MM.1S (cell line): ENCODE data around the gene FMN1.

Experiments
- EZH2 ChIP-seq: fragments of 300-600 bp; sonication (generic); optimal IDR thresholded peaks from 2 replicates; pipeline ENCODE3; 2017; ENCODE audit warnings: low read depth, mild to moderate bottlenecking, antibody characterized with exemption, low read length, mixed read lengths
- EZH2phosphoT487 ChIP-seq: fragments of 300-600 bp; sonication (generic); IDR thresholded peaks from 2 replicates; pipeline ENCODE4 v1.6.1; 2018; ENCODE audit warnings: antibody characterized with exemption, low read length
- TF ChIP-seq, protein P1 (sequence below): fragments of 300-600 bp; sonication (generic); IDR thresholded peaks from 2 replicates; pipeline ENCODE4 v1.5.1; 2016; ENCODE audit warnings: antibody characterized with exemption, low read length, mixed read lengths

DNA sequence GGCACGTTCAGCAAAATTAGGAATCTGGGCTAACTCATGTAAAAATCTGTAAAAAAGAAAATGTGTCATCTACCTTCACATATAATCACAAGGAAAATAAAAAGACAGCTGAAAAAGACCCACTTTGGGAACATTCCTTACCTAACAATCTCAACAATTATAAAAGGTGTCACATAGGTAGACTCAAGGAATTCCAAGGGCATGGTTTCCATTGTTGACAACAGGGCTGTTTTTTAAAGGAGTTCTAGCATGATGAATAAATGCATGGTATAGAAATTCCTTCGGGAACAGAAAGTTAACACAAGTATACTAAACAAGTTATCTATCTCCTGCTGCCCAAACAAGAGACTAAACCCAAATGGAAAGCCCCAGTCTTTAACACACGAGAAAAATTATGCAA, 292.5 kb downstream of the FMN1 start:
- TF ChIP-seq, protein P1, sequence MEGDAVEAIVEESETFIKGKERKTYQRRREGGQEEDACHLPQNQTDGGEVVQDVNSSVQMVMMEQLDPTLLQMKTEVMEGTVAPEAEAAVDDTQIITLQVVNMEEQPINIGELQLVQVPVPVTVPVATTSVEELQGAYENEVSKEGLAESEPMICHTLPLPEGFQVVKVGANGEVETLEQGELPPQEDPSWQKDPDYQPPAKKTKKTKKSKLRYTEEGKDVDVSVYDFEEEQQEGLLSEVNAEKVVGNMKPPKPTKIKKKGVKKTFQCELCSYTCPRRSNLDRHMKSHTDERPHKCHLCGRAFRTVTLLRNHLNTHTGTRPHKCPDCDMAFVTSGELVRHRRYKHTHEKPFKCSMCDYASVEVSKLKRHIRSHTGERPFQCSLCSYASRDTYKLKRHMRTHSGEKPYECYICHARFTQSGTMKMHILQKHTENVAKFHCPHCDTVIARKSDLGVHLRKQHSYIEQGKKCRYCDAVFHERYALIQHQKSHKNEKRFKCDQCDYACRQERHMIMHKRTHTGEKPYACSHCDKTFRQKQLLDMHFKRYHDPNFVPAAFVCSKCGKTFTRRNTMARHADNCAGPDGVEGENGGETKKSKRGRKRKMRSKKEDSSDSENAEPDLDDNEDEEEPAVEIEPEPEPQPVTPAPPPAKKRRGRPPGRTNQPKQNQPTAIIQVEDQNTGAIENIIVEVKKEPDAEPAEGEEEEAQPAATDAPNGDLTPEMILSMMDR: no peak
- TF ChIP-seq EZH2phosphoT487 (no peak), EZH2 (no peak)
